ENCODE measurements around the gene SULT2B1. TPM values are rescaled to one million over a fixed set of nuclear protein-coding genes. Genes with fewer than 3 reads are reported as not detected.

SULT2B1 gene
- polyA plus RNA-seq, 1 donor from 2014 or later, result not detected

GRCh38 chr19:48569814-48570213 lies 17.8 kb downstream of the SULT2B1 start:
- Histone ChIP-seq H3F3A (ENCODE audit: insufficient read depth, low read length, poor library complexity, severe bottlenecking) (no peaks in the 10 kb centered on the region), H3K4me3 (ENCODE audit: low read length) (no peak overlapping the region), H3K9me3 (ENCODE audit: low read length) (no peaks in the 10 kb centered on the region), H3K9me2 (ENCODE audit: insufficient read depth, low read length) (no peaks in the 10 kb centered on the region), H3K4me2 (ENCODE audit: low read length) (no peak overlapping the region), H3K79me2 (replicated peaks; ENCODE audit: insufficient read depth, low read length) (no peaks in the 10 kb centered on the region), H3K9ac (ENCODE audit: low read length) (no peak overlapping the region), H3K27ac (ENCODE audit: low read length) (no peak overlapping the region), H3K27me3 (ENCODE audit: insufficient read depth, low read depth, low read length) (no peaks in the 10 kb centered on the region), H3K36me3 (ENCODE audit: insufficient read depth, low read length) (no peaks in the 10 kb centered on the region), H2AFZ (ENCODE audit: low read depth, low read length) (no peak overlapping the region), H4K20me1 (ENCODE audit: insufficient read depth) (no peaks in the 10 kb centered on the region)
- no peak for TF ChIP-seq EZH2 (IDR thresholded peaks at IDR 0.05; ENCODE audit: borderline replicate concordance, insufficient read depth, low read length, poor library complexity, severe bottlenecking)

GRCh38 chr19:48571378-48572162 lies 19.6 kb downstream of the SULT2B1 start:
- Histone ChIP-seq H3F3A (ENCODE audit: insufficient read depth, low read length, poor library complexity, severe bottlenecking) (no peaks in the 10 kb centered on the region), H3K36me3 (ENCODE audit: insufficient read depth, low read length) (no peaks in the 10 kb centered on the region), H3K79me2 (replicated peaks; ENCODE audit: insufficient read depth, low read length) (no peaks in the 10 kb centered on the region), H3K9ac (ENCODE audit: low read length) (no peak overlapping the region), H3K4me2 (ENCODE audit: low read length) (no peak overlapping the region), H3K9me2 (ENCODE audit: insufficient read depth, low read length) (no peaks in the 10 kb centered on the region), H3K27me3 (ENCODE audit: insufficient read depth, low read depth, low read length) (no peaks in the 10 kb centered on the region), H3K4me3 (ENCODE audit: low read length) (no peak overlapping the region), H3K27ac (ENCODE audit: low read length) (no peak overlapping the region), H4K20me1 (ENCODE audit: insufficient read depth) (no peaks in the 10 kb centered on the region), H3K9me3 (ENCODE audit: low read length) (no peaks in the 10 kb centered on the region), H2AFZ (ENCODE audit: low read depth, low read length) (no peak overlapping the region)
- TF ChIP-seq REST (IDR thresholded peaks at IDR 0.05; ENCODE audit: borderline replicate concordance), result no peak
- TF ChIP-seq TAF1 (IDR thresholded peaks at IDR 0.05; ENCODE audit: low read depth), result no peak
- TF ChIP-seq MXI1 (conservative IDR thresholded peaks at IDR 0.05; ENCODE audit: poor library complexity, severe bottlenecking), result no peak
- TF ChIP-seq EZH2 (IDR thresholded peaks at IDR 0.05; ENCODE audit: borderline replicate concordance, insufficient read depth, low read length, poor library complexity, severe bottlenecking), result no peak
- no peak for TF ChIP-seq CTCF (IDR thresholded peaks at IDR 0.05; ENCODE audit: poor library complexity, severe bottlenecking)
- TF ChIP-seq EP300 (conservative IDR thresholded peaks at IDR 0.05; ENCODE audit: poor library complexity, severe bottlenecking), result no peak
- no peak for TF ChIP-seq SMC3 (conservative IDR thresholded peaks at IDR 0.05; ENCODE audit: poor library complexity)
- no peak for TF ChIP-seq RAD21 (conservative IDR thresholded peaks at IDR 0.05)
- TF ChIP-seq POLR2AphosphoS5 (IDR thresholded peaks at IDR 0.05), result no peak

All from neural cell (in vitro differentiated cells).